H1 (cell line): ENCODE data around the gene MVD. TPM values are rescaled to one million over a fixed set of nuclear protein-coding genes. Genes with fewer than 3 reads are reported as not detected.

Experiments used
- EGR1 ChIP-seq: IDR thresholded peaks from 2 replicates; pipeline ENCODE4 v1.6.1; 2011; ENCODE audit warnings: low read depth, low read length, borderline replicate concordance
- GTF2F1 ChIP-seq: IDR thresholded peaks from 2 replicates; pipeline ENCODE4 v1.6.1; 2012; ENCODE audit warnings: low read depth, low read length, improper control_type of control experiment, borderline replicate concordance
- MAFK ChIP-seq: IDR thresholded peaks from 2 replicates; pipeline ENCODE4 v1.6.1; 2012; ENCODE audit warnings: low read depth, mild to moderate bottlenecking, improper control_type of control experiment, low read length
- NRF1 ChIP-seq: IDR thresholded peaks from 2 replicates; pipeline ENCODE4 v1.6.1; 2011; ENCODE audit warnings: mild to moderate bottlenecking, low read depth, low read length, improper control_type of control experiment
- POU5F1 ChIP-seq: IDR thresholded peaks from 2 replicates; pipeline ENCODE4 v1.6.1; 2011; ENCODE audit warnings: low read depth, mild to moderate bottlenecking, low read length, moderate library complexity
- RNF2 ChIP-seq: fragments of 200-900, 300-1000 bp; sonication (generic); IDR thresholded peaks from 2 replicates; pipeline ENCODE4 v1.7.1; 2016; ENCODE audit warnings: borderline replicate concordance, low read depth, mild to moderate bottlenecking, antibody characterized with exemption, low read length; ENCODE audit not compliant: poor library complexity, severe bottlenecking; ENCODE audit errors: missing control alignments
- polyA plus RNA-seq, 7 experiments: library from polyadenylated mRNA; depleted of rRNA in 3 of 7; stranded (reverse) in 5 of 7; unstranded in 2 of 7; fragments of >200 nt in 5 of 7; fragments of 200-250 nt in 2 of 7; gene quantifications; 1 replicate in 5 of 7; 2 replicates in 1 of 7; 4 replicates in 1 of 7; pipeline versions ENCODE4 v1.2.1 to v1.2.3, GENCODE V29; 2011 to 2013; ENCODE audit warnings: missing spikeins in 2 of 7, mixed read lengths in 2 of 7
- total RNA-seq: library from RNA; stranded (reverse); fragmentation: NEBNext Ultra II Directional; extraction: Animal tissue kit (Norgen Biotek cat#: 25700); gene quantifications from 2 replicates; pipeline ENCODE4 v1.2.1, GENCODE V29; 2021
- TF ChIP-seq, protein P1 (sequence below), 3 experiments: IDR thresholded peaks; 1 replicate in 2 of 3; 2 replicates in 1 of 3; pipeline versions ENCODE4 v1.5.1 to v1.6.1; 2011; ENCODE audit warnings: low read length in 3 of 3, mild to moderate bottlenecking in 3 of 3, inconsistent platforms in 2 of 3, low read depth in 1 of 3, moderate library complexity in 1 of 3; ENCODE audit not compliant: insufficient read depth in 1 of 3; ENCODE audit errors: control extremely low read depth in 1 of 3

The MVD gene
- total and polyA plus RNA-seq, 2 of the 8 experiments (the other 6 are each of a cell fraction or from before 2014, with no cell fraction given) = 47.2 to 77.3 TPM

DNA sequence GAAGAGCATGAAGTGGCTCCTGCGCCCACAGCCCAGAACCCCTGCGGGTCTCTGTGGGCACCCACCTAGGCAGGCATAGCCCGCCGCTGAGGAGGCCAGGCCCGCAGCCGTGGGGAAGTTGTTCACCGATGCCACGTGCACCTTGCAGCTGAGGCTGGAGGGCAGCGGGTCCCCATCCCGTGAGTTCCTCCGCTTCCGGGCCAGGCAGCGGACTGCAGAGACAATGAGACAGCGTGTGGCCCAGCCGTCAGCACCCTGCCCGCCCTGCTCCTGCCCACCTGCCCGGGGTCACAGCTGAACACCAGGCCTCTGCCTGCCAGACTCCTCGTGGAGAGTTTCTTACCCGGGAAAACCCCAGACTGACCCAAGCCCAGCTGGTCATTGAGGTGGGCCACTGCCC is 5.5 kb downstream of the MVD start (continued):
- TF ChIP-seq, protein P1, sequence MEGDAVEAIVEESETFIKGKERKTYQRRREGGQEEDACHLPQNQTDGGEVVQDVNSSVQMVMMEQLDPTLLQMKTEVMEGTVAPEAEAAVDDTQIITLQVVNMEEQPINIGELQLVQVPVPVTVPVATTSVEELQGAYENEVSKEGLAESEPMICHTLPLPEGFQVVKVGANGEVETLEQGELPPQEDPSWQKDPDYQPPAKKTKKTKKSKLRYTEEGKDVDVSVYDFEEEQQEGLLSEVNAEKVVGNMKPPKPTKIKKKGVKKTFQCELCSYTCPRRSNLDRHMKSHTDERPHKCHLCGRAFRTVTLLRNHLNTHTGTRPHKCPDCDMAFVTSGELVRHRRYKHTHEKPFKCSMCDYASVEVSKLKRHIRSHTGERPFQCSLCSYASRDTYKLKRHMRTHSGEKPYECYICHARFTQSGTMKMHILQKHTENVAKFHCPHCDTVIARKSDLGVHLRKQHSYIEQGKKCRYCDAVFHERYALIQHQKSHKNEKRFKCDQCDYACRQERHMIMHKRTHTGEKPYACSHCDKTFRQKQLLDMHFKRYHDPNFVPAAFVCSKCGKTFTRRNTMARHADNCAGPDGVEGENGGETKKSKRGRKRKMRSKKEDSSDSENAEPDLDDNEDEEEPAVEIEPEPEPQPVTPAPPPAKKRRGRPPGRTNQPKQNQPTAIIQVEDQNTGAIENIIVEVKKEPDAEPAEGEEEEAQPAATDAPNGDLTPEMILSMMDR (IDR thresholded peaks at IDR 0.05; ENCODE audit: control extremely low read depth in 1 of 3, insufficient read depth in 1 of 3, low read depth in 1 of 3, low read length in 3 of 3) = no peak
- TF ChIP-seq MAFK (no peak), GTF2F1 (no peak), RNF2 (no peak), NRF1 (no peak), EGR1 (no peak), POU5F1 (no peak)
